GM19395 (cell line): ENCODE measurements around the gene PTGR2.
A peak's percentile ranks its signal among the peaks of the same experiment; 100 is the strongest.
"Not testable (repeated sequence)": the region's sequence is repeated elsewhere in the genome, so short reads cannot be mapped to it uniquely, and the experiment has no call there.

Experiments used
- ATAC-seq: cut with Tn5 transposase; IDR thresholded peaks from one replicate; pipeline ENCODE4 v1.9.1; 2021; ENCODE audit warnings: mild to moderate bottlenecking, moderate library complexity; ENCODE audit not compliant: unreplicated experiment

Gene PTGR2

GRCh38 chr14:73886449-73887317 is 35.1 kb downstream of the PTGR2 start, which contains the start of gene ZNF410:
ZNF410 (plus strand) TSS chr14:73886859; CDS start chr14:73892176, 5,317 bp downstream.
- peak; percentile 94 for ATAC-seq

- ATAC-seq, result no peak
Observed at GRCh38 chr14:73887318-73887616, 35.6 kb downstream of the PTGR2 start.

GRCh38 chr14:73887694-73888459 is 36.2 kb downstream of the PTGR2 start:
- ATAC-seq, result no peak

- ATAC-seq, result no peak
Observed at GRCh38 chr14:73888460-73888725, 36.8 kb downstream of the PTGR2 start.

- ATAC-seq, result no peak
Observed at GRCh38 chr14:73888971-73889370, 37.3 kb downstream of the PTGR2 start.

- ATAC-seq, result no peak
Observed at GRCh38 chr14:73889376-73889775, 37.7 kb downstream of the PTGR2 start.

GRCh38 chr14:73894180-73894687 is 42.6 kb downstream of the PTGR2 start:
- ATAC-seq, result not testable (repeated sequence)

- no peak for ATAC-seq
Observed at GRCh38 chr14:73895939-73896338, 44.3 kb downstream of the PTGR2 start.

GRCh38 chr14:73896521-73896920 is 44.9 kb downstream of the PTGR2 start:
- no peak for ATAC-seq

- no peak for ATAC-seq
Observed at GRCh38 chr14:73903028-73903427, 51.4 kb downstream of the PTGR2 start.

GRCh38 chr14:73909681-73910080 is 58.0 kb downstream of the PTGR2 start:
- no peak for ATAC-seq

- ATAC-seq, result no peak
Observed at GRCh38 chr14:73913256-73913655, 61.6 kb downstream of the PTGR2 start.

GRCh38 chr14:73916324-73916723 is 64.7 kb downstream of the PTGR2 start:
- ATAC-seq, result no peak

- not testable (repeated sequence) for ATAC-seq
Observed at GRCh38 chr14:73919457-73919856, 67.8 kb downstream of the PTGR2 start.

- ATAC-seq, result no peak
Observed at GRCh38 chr14:73924337-73924736, 72.7 kb downstream of the PTGR2 start.
